Stimulated activated CD4-positive, alpha-beta T cell treated with anti-CD3 and anti-CD28 coated beads, Interleukin-15, amount 100 ng/mL, for 24 hours (primary cell): Measurements from ENCODE around the gene MIGA2.
A peak's percentile ranks its signal among the peaks of the same experiment; 100 is the strongest.
"Not testable (repeated sequence)": the region's sequence is repeated elsewhere in the genome, so short reads cannot be mapped to it uniquely, and the experiment has no call there.

Experiments used
- DNase-seq: peaks from one replicate; pipeline ENCODE4 v3.0.0-alpha.2; 2020

The MIGA2 gene

GRCh38 chr9:129011170-129011569 is 25.3 kb upstream of the MIGA2 start:
- DNase-seq: no peak

GRCh38 chr9:129011761-129012181 is 24.7 kb upstream of the MIGA2 start:
- no peak for DNase-seq

GRCh38 chr9:129012343-129012742 is 24.1 kb upstream of the MIGA2 start:
- no peak for DNase-seq

GRCh38 chr9:129012893-129013448 is 23.5 kb upstream of the MIGA2 start:
- no peak for DNase-seq

- no peak for DNase-seq
Observed at GRCh38 chr9:129013674-129014073, 22.8 kb upstream of the MIGA2 start.

DNA sequence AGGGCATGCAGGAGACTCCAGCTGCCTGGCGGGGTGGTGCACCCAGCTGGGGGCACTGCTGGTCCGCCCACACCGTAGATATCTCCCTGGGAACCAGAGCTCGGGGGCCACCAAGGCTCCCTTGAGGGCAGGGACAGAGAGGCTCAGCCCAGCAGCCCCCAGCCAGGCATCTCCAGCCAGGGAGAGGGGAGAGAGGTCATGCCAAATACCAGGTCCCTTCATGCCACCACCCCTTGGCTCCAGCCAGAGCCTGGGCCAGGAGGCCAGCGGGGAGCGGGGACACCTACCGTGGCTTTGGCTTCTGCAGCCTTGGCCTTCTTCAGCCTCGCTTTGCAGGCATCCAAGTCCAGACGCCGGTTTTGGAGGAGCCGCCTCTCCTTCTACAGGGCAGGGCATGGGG is 22.3 kb upstream of the MIGA2 start:
- no peak for DNase-seq

DNA sequence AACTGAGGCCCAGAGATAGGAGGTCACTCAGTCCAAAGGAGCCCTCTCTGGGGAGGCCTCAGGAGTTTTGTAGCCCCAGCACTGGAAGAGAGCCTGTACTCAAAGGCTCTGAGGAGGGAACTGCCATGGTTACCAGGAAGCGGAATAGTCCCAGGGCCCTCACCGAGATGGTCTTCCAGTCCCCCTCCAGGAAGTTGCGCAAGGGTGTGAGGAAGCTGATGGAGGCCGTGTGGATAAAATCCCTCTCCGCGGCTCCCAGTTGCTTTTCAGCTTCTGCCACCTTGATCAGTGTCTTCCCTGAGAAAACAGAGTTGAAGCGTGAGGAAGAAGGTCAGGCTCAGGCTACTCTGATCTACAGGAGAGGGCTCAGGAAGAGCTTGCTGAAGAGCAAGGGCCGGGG is 21.8 kb upstream of the MIGA2 start:
- DNase-seq: no peak

GRCh38 chr9:129021091-129021490 is 15.3 kb upstream of the MIGA2 start:
- no peak for DNase-seq

DNA sequence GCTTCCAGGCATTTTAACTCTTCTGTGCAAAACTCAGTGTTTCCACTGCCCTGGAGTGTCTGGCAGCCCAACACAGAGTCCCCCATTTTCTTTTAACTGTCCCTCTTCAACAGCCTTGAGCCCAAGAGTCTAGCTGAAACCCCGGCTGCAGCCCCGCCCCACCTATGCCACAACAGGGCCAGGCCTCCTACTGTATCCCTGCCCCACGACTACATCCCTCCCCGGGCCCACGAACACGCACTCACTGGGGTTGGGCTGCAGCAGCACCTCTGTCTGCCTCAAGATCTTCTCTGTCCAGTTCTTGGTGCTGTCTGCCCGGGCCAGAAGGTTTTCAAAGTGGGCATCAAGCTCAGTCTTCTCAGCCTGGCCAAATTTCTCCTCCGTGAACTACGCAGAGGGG is 14.4 kb upstream of the MIGA2 start:
- DNase-seq: no peak

- no peak for DNase-seq
Observed at GRCh38 chr9:129023036-129023907, 13.2 kb upstream of the MIGA2 start.

DNA sequence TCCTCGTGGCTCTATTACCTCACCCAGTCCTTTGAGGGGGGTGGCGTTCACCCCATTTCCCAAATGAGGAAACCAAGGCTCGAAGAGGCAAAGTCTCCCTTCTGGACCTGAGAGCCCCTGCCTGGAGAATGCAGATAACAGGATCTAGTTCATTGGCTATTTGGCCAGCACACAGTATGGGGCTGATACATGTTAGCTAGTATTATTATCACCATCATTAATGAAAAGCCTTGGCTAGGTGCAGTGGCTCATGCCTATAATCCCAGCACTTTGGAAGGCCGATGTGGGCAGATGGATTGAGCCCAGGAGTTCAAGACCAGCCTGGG is 12.6 kb upstream of the MIGA2 start:
- no peak for DNase-seq

DNA sequence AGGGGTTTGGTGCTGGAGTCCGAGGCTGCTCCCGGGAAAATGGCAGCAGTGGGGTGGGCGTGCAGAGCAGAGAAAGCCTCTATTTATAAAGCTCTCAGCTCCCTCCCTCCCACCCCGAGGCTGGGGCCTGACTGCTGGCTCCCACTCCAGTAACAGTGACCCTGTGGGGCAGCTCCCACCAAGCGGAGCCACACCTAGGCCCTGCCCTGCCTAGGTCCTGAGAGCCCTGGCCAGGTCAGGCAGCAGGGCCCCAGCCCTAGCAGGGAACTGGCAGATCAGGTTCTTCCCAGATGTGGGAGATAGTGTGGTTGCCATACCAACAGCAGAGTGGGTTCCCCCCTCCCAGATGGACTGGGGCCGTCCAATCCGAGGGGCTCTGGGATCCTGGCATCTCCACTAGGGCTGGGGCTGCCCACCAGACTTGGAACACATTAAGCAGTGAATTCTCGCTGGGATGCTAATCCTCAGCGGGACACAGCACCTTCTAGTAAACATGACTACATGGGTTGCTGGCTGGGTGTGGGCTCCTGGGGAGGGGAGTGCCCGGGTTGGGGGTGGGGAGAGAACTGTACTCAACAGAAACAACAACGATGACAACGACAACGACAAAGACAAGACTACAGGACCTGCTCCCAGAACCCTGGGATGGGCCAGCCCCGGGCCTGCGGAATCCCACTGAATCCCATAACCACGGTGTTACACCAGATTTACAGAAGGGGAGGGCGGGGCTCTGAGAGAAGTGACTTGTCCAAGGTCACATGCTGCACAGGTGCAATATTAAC is 9.8 kb upstream of the MIGA2 start:
- no peak for DNase-seq

DNA sequence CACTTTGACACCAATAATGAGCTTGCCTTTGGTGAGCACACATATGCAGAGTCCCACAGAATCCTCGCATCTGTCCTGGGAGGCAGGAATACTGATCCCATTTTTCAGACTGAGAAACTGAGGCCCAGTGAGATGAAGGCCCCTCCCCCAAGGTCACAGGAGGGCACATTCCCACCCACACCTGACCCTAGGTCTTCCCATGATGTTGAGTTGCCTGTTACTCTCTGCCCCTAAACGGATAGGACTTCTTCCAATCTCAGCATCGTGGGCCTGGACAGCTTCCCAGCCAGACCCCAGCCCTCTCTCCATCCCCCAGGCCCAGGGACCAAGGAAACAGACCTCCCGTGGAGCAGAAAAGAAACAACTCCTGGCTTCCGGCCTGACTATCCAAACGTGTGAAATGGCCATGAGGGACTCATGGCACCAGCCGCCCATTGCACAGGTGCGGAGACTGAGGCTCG is 9.2 kb upstream of the MIGA2 start:
- DNase-seq: no peak

DNA sequence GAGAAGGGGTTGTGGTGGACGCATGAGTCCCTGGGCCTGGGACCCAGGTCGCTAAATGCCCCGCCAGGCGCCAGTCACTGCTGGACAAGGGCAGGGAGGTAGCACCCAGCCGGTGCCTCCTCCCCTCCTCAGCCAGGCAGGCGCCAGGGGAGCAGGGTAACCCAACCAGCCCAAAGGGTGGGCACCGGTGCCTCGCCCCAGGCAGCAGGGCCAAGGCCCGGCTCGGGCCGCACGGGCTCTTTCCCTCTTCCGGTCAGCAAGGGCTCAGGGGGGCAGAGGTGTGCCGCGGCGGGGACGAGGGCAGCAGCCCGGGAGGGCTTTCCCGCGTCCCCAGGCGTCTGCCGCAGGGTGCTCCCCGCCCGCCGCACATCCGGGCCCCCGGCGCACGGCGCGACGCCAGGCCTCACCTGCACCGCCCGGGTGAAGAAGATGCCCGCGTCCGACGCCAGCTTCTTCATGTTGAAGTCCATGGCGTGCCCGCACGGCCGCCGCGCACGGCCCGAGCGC is 8.7 kb upstream of the MIGA2 start:
- peak; percentile 78 for DNase-seq

DNA sequence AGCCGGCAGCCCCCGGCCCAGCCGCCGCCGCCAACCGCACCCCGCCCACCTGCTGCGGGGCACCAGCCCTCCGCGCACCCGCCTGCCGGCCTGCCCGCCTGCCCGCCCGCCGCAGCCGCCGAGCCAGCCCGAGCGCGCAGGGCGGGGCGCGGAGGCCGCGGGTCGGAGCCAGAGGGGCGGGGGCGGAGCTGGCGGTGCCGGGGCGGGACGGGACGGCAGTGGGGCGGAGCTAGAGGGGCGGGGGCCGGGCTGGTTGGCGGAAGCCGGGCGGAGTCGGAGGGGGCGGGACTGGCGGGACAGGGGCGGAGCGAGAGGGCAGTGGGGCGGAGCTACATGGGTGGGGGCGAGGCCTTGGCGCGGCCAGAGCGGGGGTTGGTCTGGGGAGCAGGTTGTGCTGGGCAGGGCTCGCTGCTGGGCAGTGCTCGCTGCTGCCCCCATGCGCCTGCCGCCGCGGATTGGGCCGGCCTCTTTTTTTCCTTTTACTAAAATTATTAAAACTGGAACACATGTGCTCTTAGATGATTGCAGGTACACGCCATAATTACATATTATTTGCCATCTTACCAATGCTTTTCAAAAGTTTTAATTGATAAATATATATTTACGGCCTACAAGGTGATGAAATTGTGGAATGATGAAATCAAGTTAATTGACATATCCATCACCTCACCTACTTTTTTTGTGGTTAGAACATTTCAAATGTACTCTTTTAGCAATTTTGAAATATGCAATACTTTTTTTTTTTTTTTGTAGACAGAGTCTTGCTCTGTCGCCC is 8.0 kb upstream of the MIGA2 start, which contains the start of gene SH3GLB2:
Gene SH3GLB2 (minus strand): TSS at position 140 of the 775 bp plus-strand sequence. CDS start 177 bp downstream, outside the sequence.
- DNase-seq: peak; percentile 95

- DNase-seq: no peak
Observed at GRCh38 chr9:129030191-129030590, 6.2 kb upstream of the MIGA2 start.

DNA sequence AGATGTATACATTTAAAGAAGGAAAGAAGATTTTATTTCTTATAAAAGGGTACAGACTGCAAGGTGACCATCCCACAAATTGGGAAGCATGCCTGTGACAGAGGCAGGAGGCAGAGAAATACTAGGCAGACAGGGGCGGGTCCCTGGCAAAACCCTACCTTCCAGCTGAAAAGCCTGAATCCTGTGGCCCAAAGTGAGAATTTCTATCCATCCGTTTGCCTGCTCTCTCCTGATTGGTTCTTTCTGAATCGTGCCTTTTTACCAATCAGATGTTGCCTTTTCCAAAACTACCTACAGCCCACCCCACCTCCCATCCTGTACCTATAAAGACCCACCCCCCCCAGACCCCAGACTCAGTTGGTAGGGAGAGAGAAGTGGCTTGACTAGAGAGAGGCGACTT is 4.9 kb upstream of the MIGA2 start:
- no peak for DNase-seq

- no peak for DNase-seq
Observed at GRCh38 chr9:129032541-129033159, 3.8 kb upstream of the MIGA2 start.

GRCh38 chr9:129033216-129033615 is 3.2 kb upstream of the MIGA2 start:
- no peak for DNase-seq

- DNase-seq: not testable (repeated sequence)
Observed at GRCh38 chr9:129035838-129036237, 588 bp upstream of the MIGA2 start.

DNA sequence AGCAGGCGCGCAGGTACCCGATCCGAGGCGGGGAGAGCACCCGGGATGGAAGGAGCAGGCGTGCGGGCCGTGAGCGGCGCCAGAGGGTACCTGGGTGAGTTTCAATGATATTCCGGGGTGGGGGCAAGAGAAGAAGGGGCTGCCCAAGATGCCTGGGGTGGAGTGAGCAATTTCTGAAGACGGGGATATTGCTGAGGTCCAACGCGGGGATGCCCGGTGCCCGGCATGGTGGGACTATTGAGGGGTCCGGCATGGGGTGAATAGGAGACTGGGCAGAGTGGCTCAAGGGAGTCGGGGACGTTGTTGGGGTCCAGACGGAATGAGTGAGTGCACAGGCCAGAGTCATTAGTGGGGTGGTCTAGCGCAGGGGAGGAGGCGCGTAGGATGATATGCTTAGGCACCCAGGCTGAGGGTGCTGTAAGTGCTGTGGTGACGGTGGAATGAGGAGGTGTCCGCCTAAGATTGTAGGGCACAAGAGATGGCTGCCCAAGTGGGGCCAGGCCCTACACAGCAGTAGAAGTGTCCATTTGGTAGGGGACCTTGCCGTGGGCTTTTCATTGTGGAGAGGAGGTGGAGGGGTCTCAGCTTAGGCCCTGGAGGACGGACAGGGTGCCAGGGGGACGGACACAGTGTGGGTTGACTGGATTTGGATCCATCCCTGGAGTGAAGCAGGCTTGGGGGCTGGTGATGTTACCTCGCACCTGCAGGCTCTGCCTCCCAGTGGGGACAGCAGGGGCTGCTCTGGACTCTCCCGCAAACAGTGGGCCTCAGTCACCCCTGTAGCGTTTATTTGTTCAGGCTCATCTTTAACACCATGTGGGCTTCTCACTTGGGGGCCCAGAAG is 719 bp downstream of the MIGA2 start:
- DNase-seq: peak; percentile 11
